Endothelial cell of umbilical vein (primary cell): ENCODE results near the gene ACADS.

ENCODE experiments used
- CTCF ChIP-seq, 2 donors: IDR thresholded peaks; 1 replicate in 1 of 2; 2 replicates in 1 of 2; pipeline ENCODE4 v1.5.1; 2011; ENCODE audit warnings: low read length in 2 of 2, mild to moderate bottlenecking in 2 of 2, moderate library complexity in 2 of 2, control low read depth in 1 of 2, inconsistent platforms in 1 of 2, low read depth in 1 of 2; ENCODE audit not compliant: insufficient read depth in 1 of 2; ENCODE audit errors: extremely low read depth in 1 of 2
- EZH2 ChIP-seq: IDR thresholded peaks from 2 replicates; pipeline ENCODE4 v1.6.1; 2012; ENCODE audit warnings: borderline replicate concordance, low read depth, mild to moderate bottlenecking, moderate library complexity, low read length, inconsistent platforms; ENCODE audit not compliant: severe bottlenecking
- GATA2 ChIP-seq: IDR thresholded peaks from 2 replicates; pipeline ENCODE4 v1.7.0; 2011; ENCODE audit warnings: low read depth, mild to moderate bottlenecking, moderate library complexity, mixed read lengths, low read length; ENCODE audit not compliant: insufficient read length, insufficient read depth
- MYC ChIP-seq: IDR thresholded peaks from one replicate; pipeline ENCODE4 v1.6.1; 2011; ENCODE audit warnings: mild to moderate bottlenecking, low read depth, low read length
- POLR2A ChIP-seq: IDR thresholded peaks from 2 replicates; pipeline ENCODE4 v1.6.1; 2012; ENCODE audit warnings: low read depth, mild to moderate bottlenecking, control low read depth, low read length
- POLR2AphosphoS5 ChIP-seq: IDR thresholded peaks from 2 replicates; pipeline ENCODE4 v1.6.1; 2012; ENCODE audit warnings: low read depth, mild to moderate bottlenecking, control low read depth, low read length, moderate library complexity; ENCODE audit not compliant: insufficient read depth
- TF ChIP-seq, protein P1 (sequence below): IDR thresholded peaks from 2 replicates; pipeline ENCODE4 v1.6.1; 2011; ENCODE audit not compliant: insufficient read depth, insufficient read length

GRCh38 chr12:120724720-120725119, 906 bp upstream of the ACADS start:
- TF ChIP-seq CTCF (IDR thresholded peaks at IDR 0.05; ENCODE audit: extremely low read depth in 1 of 2, insufficient read depth in 1 of 2, low read depth in 1 of 2, low read length in 2 of 2), result no peak
- no peak for TF ChIP-seq POLR2A
- TF ChIP-seq POLR2AphosphoS5, result no peak
- no peak for TF ChIP-seq EZH2
- no peak for TF ChIP-seq MYC
- TF ChIP-seq, protein P1, sequence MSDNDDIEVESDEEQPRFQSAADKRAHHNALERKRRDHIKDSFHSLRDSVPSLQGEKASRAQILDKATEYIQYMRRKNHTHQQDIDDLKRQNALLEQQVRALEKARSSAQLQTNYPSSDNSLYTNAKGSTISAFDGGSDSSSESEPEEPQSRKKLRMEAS, result no peak
- TF ChIP-seq GATA2, result no peak
